Fibroblast of upper back skin (primary cell): Measurements from ENCODE around the gene CAD.
"Not testable (repeated sequence)": the region's sequence is repeated elsewhere in the genome, so short reads cannot be mapped to it uniquely, and the experiment has no call there.

Source experiments
- DNase-seq: peaks from one replicate; pipeline ENCODE4 v3.0.0-alpha.2; 2013

Gene CAD

DNA sequence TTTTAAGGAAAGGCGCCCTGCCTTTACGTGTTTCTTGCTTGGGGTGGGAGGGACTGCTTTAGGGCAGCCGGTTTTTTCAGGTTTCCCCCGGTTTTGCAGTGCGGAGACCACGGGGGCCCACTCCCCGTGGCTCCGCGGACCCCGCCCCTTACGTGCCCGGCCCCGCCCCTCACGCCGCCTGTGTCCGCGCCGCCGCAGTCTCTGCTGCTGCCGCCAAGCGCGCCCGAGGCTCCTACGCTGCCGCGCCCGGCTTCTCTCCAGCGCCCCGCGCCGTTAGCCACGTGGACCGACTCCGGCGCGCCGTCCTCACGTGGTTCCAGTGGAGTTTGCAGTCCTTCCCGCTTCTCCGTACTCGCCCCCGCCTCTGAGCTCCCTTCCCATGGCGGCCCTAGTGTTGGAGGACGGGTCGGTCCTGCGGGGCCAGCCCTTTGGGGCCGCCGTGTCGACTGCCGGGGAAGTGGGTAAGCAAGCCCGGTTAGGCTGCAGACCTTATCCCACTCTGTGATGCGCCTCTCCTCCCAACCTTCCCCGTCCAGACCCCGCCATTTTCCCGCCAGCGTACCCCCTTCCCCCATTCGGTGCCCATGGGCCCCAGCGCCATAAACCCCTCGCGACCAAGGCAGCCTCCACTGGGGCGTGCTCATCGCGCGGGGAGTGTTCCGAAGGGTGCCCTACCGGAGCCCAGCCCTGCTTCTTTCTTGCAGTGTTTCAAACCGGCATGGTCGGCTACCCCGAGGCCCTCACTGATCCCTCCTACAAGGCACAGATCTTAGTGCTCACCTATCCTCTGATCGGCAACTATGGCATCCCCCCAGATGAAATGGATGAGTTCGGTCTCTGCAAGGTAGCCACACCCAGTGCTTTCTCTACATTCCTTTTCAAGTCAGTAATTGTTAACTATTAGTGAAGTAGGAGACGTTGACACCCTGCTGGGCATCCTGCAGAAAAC, at the start of gene CAD:
Gene CAD, plus strand, starts transcription at position 197 of the 949 bp plus-strand sequence. Its CDS starts 183 bp downstream, at position 380.
- peak; percentile 81 for DNase-seq

DNA sequence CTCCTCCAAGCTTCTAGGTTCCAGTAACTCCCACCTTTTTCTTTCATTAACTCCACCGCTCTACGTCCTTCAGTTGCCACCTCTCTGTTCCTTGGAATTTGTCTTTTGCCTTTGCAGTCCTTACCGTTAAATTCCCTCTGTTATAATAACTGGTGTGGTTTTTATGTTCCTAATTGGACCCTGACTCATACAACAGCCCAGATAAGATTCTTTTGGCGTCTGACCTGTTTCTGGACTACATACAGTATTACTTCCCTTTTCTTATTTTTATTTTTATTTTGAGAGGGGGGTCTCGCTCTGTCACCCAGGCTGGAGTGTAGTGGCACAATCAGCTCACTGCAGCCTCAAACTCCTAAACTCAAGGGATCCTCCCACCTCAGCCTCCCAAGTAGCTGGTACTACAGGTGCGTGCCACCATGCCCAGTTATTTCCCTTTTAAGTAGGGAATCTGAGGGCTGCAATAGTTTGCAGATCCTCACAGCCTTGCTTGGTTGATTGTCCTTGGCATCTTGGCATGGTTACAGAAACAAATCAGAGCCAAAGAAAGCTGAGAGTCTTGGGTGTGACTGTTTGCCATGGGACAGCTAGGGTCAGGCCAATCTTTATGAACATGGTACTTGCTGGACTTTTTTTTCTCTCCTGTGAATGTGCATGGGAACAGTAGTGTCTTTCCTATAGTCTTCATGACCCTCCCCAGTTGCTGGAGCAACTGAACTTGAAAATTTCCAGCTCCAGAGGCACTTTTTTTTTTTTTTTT, 46.4 kb upstream of the CAD start:
- DNase-seq = no peak

DNA sequence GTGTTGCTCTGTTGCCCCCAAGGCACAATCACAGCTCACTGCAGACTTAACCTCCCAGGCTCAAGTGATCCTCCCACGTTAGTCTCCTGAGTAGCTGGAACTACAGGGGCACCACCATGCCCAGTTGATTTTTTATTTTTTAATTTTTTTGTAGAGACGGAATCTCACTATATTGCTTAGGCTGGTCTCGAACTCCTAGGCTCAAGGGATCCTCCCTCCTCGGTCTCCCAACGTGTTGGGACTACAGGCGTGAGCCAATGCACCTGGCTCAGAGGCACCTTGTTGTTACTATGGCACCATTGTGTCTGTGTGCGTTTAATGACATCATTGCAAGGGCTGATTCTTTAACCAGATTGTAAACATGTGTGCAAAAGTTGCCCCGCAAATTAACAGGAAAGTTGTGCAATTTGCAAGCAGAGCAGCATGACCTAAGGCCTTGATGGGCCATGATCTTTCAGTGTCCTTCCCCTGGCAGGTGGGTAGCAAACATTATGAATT, 45.8 kb upstream of the CAD start:
- DNase-seq = no peak

DNA sequence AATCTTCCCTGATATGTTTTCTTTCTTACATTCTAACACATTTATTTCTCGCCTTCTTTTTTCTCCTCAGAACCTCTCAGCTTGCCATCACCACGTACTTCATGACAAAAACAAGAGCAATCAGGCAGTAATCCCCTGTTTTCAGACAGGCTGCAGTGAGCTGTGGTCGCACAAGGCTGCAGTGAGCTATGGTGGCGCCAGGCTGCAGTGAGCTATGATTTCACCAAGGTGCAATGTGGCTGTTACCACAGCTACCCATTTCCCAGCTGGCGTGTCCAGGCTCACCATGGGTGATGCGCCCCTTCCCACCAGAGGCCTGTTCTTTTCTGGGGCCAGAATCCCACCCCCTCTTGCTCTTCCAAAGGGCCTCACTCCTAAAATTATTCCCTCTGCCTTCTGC, 42.5 kb upstream of the CAD start:
- DNase-seq = no peak

DNA sequence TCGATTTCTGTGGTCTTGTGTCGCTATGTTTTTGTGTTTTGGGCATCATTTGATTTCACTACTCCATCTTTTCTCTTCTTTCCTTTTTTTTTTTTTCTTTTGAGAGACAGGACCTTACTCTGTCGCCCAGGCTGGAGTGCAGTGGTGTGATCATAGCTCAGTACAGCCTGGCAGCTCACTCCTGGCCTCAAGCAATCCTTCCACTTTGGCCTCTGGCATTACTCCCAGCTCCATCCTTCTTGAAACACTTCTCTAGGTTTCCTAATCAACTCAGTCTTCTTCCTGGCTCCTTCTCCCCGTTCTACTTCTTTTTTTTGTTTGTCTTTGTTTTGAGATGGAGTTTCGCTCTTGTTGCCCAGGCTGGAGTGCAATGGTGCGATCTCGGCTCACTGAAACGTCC, 41.8 kb upstream of the CAD start:
- no peak for DNase-seq

DNA sequence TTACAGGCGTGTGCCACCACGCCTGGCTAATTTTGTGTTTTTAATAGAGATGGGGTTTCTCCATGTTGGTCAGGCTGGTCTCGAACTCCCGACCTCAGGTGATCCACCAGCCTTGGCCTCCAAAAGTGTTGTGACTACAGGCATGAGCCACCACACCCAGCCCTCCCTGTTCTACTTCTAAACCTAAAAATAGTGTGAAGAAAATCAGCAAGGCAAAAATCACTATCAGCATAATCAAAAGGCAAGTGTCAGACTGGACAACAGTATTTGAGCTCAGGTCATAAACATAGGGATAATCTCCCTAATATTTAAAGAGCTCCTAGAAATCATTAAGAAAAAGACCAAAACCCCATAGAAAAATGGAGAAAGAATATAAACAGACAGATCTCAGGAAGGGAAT, 41.4 kb upstream of the CAD start:
- DNase-seq = not testable (repeated sequence)

DNA sequence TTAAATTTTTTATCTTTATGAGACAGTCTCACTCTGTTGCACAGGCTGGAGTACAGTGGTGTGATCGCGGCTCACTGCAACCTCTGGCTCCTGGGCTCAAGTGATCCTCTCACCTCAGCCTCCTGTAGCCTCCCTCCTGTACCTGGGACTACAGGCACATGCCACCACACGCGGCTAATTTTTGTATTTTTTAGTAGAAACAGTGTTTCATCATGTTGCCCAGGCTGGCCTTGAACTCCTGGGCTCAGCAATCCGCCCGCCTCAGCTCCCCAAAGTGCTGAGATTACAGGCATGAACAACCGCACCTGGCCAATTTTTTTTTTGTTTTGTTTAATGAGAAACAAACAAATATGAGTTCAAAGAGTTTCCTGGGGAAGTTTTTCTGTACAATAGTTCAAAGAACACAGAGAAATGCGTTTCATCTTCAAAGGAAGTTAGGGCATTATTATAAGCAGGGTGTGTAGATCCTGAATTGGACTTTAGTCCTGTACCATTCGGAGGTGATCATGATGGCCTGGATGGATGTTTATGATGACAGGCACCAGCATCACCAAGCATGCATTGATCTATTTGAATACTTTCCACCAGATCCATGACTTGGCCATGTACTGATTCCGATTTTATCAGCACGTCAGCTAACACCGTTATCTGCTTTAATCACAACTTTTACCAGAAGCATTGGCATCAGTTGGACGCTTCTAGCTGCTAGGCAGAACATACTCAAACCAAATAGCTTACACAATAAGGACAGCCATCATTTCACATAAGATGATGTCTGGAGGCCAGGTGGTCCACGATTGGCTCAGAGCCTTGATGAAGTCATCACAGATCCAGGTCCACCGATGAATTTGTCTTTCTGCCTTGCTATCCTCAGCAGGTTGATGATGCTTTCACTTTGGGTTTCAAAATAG, 39.5 kb upstream of the CAD start:
- DNase-seq = no peak

DNA sequence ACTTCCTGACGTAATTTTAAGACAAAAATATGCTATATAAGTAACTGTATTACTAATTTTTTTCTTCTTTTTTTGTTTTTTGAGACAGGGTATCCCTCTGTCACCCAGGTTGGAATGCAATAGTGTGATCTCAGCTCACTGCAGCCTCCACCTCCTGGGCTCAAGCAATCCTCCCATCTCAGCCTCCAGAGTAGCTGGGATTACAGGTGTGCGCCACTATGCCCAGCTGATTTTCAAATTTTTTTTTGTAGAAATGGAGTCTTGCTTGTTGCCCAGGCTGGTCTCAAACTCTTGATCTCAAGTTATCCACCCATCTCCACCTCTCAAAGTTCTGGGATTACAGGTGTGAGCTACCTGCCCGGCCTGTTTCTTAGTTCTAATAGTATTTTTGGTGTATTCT, 38.7 kb upstream of the CAD start:
- no peak for DNase-seq

DNA sequence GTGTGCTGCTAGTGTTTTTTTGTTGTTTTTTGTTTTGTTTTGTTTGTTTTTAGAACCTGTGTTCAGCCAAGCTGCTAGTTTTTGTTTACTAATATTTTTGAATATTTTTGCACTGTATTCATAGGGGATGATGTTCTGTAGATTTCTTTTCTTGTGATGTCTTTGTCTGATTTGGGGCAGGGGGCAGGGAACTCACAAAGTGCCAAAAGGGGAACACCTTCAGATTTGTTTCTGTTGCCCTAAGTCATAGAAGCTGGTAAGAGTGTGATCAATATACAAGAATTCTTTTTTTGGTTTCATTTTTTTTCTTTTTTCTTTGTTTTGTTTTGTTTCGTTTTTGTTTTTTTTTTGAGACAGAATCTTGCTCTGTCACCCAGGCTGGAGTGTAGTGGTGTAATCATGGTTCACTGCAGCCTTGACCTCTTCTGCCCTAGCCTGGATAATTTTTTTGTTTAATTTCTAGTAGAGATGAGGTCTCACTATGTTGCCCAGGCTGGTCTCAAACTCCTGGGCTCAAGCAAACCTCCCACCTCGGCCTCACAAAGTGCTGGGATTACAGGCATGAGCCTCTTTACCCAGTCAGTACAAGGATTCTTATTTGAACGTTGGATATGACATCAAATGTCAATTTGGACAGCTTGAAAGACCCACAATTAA, 37.7 kb upstream of the CAD start:
- DNase-seq = no peak

DNA sequence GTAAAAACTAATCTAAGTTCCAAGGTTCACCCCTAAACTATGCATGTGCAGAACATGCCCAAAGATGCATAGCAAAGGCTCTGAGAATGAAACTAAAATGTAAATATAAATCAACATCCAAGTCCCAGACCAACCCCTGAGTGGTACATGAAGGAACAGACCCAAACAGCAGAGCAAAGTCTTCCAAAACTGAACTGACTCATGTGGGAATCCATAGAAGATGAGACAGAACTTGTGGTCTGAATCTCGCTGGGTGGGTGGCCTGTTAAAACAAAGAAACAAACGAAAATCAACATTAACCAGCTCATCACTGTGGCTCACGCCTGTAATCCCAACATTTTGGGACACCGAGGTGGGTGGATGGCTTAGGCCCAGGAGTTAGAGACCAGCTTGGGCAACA, 34.8 kb upstream of the CAD start:
- DNase-seq = peak; percentile 65

DNA sequence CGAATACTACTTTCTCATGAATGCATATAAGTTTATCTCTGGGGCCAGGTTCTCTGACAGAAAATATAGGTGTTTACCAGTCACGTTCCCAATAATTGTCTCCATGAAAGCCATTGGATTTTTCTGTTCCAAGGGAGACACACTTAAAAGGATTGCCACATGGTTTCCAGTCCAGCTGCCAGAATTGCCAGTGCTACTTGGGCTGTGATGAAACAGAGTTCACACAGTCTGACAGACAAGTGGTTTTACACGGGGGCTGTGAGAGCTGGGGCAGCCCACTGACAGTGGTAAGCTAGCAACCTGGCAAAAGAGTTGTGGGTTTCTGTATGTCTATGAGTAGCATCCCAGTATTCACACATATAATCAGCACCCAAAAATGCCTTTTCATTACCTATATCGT, 33.1 kb upstream of the CAD start:
- no peak for DNase-seq

DNA sequence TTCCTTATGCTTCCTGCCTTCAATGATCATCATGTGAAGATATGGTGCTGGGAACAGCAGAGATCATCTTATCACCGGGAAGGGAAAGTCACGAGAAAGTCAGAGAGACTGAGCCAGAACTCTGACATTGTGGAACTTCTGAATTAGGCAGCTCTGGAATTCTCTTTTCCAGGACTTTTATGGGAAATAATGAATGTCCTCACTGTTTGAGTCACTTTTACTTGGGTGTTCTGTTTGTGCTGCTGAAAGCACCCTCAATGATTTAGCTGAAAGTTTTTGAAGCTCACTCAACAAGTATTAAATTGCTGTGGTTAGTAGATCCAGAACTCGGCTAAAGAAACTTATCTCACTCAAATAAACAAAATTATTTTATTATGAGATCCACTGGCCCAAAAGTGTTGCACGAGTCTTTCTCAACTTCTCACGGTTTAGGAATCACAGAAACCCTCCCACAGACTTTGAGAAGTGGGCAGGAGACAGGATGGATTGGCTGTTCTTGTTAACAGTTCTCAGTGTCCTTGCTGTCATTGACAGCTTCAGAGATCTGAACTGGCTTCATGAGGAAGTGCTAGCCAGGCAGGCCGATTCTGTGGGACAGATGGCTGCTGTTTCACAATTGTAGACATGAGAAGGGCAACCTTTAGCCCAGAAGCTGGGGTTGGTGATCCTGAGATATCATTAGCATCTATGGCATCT, 31.7 kb upstream of the CAD start:
- peak; percentile 50 for DNase-seq

DNA sequence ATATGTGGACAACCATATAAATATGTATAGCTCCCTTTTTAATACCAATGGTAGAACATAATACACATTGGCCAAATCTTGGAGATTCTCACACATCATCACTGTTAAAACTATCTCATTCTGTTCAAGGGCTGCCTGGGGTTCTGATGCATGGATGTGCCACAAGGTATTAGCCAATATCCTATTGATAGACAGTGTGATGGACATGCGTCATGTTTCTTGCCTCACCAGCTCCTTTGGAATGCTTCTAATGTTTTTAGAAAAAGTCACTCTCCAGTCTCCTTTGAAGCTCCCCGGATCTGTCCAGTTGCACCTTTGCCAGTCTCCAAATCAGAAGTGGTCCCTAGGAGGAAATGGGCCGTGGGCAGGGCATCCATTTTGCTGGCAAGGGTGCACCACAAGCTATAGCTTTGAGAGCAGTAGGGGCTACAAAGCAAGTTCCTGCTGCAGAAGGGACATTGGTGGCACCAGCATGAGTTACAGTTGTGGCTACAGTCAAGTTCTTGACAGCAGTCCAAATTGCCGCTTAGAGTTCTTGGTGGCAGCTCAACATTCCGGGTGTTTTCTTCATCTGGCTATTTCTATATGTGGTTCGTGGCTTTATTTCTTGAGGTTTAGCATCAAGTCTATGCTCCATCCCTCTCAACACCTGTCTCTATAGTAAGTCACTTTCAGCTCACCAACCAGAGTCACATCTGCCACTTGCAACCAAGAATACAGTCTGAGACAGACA, 30.4 kb upstream of the CAD start:
- no peak for DNase-seq

DNA sequence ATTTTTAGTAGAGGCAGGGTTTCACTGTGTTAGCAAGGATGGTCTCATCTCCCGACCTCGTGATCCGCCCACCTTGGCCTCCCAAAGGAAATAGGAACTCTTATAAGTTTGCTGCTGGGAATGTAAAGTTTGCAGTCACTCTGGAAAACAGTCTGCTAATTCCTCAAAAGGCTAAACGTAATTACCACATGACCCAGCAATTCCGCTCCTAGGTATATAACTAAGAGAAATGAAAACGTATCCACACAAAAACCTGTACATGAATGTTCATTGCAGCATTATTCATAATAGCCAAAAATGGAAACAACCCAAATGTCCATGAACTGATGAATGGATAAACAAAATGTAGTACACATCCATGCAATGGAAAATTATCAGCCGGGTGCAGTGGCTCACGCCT, 27.2 kb upstream of the CAD start:
- DNase-seq = no peak

DNA sequence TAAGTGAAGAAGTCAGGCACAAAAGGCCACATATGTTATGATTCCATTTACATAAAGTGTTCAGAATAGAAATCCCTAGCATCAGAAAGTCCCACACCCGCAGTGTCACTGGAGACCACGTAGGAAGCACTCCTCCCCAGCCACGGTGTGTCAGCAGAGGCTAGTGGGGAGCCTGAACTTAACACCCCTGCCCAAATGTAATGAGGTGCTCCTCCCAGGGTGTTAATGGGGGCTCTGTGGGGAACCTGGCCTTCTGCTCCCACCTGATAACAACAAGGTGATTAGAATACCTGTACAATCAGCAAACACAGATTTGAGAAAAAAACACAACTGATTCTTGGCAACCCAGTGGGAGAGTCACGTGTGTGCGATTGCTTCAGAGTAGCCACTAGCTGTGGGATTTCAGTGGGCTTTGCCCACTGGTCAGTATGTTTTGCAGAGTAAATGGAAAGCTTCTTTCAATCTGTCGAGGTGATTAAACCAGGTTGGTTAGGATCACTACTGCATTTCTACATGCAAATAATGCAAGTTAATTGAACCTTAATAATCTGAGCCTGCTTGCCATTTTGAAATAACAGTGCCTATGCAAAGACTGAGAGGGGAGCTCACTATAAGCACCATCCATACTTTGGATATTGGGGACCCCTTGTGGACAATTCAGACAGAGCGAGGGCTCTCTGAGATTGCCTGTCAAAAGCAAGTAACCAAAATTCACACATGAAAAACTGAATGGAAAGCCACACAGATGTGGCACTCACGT, 25.9 kb upstream of the CAD start:
- peak; percentile 69 for DNase-seq

DNA sequence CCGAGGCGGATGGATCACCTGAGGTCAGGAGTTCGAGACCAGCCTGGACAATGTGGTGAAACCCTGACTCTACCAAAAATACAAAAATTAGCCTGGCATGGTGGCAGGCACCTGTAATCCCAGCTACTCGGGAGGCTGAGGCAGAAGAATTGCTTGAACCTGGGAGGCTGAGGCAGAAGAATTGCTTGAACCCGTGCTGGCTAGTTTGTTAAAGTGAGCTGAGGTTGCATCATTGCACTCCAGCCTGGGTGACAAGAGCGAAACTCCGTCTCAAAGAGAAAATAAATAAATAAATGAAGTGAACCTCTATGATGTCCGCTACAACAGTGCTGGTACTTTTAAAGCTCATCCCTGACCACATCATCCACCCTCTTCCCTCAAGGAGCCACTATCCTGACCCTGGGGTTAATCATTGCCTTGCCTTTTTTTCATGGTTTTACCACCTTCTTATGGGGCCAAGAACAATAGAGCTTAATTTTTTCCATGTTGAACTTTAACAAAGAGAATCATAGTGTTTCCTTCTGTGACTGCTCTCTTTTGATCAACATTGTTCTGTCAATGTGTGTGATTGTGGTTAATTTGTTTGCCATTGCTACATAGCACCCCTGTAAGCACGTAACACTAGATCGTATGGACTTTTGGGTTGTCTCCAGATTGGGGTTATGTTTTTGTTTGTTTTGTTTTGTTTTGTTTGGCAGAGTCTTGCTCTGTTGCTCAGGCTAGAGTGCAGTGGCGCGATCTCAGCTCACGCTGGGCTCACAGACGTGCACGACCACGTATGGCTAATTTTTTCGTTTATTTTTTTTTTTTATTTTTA, 22.4 kb upstream of the CAD start:
- DNase-seq = no peak

DNA sequence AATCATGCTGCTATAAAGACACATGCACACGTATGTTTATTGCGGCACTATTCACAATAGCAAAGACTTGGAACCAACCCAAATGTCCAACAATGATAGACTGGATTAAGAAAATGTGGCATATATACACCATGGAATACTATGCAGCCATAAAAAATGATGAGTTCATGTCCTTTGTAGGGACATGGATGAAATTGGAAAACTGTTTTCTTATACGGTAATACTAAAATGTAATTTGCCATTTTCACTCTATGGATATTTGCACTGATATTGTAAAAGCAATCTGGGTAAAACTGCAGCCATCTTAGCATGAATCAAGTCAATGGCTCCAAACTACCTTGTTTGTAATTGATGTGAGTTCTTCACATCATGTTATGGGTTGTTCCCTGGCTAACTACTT, 21.4 kb upstream of the CAD start:
- not testable (repeated sequence) for DNase-seq

DNA sequence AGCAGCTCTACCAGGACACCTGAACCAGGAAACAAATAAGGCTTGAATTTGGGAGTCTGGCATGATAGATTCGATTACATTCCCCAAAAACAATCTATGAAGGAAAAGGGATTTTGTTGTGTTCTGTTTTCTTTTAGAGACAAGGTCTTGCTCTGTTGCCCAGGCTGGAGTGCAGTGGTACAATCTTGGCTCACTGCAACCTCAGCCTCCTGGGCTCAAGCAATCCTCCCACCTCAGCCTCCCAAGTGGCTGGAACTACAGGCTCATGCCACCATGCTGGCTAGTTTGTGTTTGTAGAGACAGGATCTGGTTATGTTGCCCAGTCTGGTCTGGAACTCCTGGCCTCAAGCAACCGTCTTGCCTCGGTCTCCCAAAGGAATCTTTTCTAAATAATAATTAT, 19.1 kb upstream of the CAD start:
- DNase-seq = not testable (repeated sequence)

DNA sequence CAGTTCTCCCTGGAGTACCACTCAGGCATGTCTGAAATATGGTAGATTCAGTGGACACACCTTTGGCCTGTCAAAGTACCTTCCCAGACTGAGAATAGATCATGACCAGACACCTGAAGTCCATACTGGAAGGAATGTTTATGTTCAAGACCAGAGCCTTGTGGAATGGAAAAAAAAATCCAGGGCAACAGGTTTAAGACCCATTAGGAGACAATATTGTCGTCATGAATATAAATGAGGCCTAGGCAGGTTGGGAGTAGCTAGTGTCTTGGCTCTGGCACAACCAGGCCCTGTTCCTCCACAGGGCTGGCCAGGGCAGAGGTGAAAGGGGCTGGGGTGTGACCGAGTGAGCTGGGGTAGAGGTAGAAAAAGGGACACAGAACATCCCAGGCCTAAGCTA, 18.5 kb upstream of the CAD start:
- DNase-seq = no peak
